Adrenal gland (tissue), 5 donors: ENCODE results near the gene OSBP2.

Experiments
- POLR2A ChIP-seq, 2 donors: fragments of 450-650 bp; IDR thresholded peaks; one replicate each; pipeline ENCODE4 v1.6.1; 2017; ENCODE audit warnings: antibody characterized with exemption in 2 of 2, mild to moderate bottlenecking in 2 of 2, moderate library complexity in 1 of 2
- TF ChIP-seq, protein P1 (sequence below), 6 experiments: fragments of 450-650 bp in 4 of 6; fragments of 200-600 bp in 2 of 6; sonication (generic) in 1 of 6; IDR thresholded peaks; 1 replicate in 5 of 6; 2 replicates in 1 of 6; pipeline versions ENCODE4 v1.5.1 to v1.8.0; 2016 to 2021; ENCODE audit warnings: antibody characterized with exemption in 6 of 6, mild to moderate bottlenecking in 2 of 6, moderate library complexity in 1 of 6
- donor health status: DM: no; HTN: no; CAD: no.

DNA sequence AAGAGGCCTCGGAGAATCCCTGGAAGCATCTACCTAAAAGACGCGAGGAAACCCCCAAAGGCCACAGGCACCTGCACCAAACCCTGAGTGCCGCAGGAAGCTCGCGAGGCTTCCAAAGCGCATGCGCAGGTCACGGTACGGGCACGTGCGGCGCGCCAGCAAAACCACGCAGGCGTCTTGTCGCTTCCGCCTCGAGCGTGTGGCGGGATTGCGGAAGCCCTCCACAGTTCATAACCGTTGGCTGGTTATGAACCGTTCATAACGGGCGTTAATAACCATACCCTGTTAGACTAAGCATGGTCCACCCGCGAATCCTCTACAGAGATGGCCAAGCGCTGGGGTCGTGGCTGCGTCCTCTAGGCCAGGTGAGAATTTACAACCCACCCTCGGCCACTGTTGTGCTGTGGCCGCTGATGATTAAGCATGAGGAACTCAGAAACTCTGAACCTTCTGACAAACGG is 227.5 kb downstream of the OSBP2 start:
- TF ChIP-seq, protein P1, sequence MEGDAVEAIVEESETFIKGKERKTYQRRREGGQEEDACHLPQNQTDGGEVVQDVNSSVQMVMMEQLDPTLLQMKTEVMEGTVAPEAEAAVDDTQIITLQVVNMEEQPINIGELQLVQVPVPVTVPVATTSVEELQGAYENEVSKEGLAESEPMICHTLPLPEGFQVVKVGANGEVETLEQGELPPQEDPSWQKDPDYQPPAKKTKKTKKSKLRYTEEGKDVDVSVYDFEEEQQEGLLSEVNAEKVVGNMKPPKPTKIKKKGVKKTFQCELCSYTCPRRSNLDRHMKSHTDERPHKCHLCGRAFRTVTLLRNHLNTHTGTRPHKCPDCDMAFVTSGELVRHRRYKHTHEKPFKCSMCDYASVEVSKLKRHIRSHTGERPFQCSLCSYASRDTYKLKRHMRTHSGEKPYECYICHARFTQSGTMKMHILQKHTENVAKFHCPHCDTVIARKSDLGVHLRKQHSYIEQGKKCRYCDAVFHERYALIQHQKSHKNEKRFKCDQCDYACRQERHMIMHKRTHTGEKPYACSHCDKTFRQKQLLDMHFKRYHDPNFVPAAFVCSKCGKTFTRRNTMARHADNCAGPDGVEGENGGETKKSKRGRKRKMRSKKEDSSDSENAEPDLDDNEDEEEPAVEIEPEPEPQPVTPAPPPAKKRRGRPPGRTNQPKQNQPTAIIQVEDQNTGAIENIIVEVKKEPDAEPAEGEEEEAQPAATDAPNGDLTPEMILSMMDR (IDR thresholded peaks at IDR 0.05) = no peak
- no peak for TF ChIP-seq POLR2A (IDR thresholded peaks at IDR 0.05)
